ENCODE data around the gene OR1M1.

Gene OR1M1

GRCh38 chr19:9115307-9115813 lies 28.5 kb downstream of the OR1M1 start, which contains the start of gene OR7G1:
Gene OR7G1, minus strand, starts transcription at chr19:9115763. Its CDS starts 0 bp downstream, at chr19:9115763.
- no peak for TF ChIP-seq EZH2 (IDR thresholded peaks at IDR 0.05)
- H3K9ac ChIP-seq (ENCODE audit: insufficient read length): no peak within 1 kb of the TSS
- H3K27ac ChIP-seq: no peak within 1 kb of the TSS
- H3K36me3 ChIP-seq (ENCODE audit: insufficient read depth, low read length): no peaks in the 10 kb centered on the region
- no peaks in the 10 kb centered on the region for H3K9me3 ChIP-seq (ENCODE audit: low read depth, low read length)
- DNase-seq (ENCODE audit: low read depth, low spot score): no peak
- H3K4me3 ChIP-seq: no peak within 1 kb of the TSS

DNA sequence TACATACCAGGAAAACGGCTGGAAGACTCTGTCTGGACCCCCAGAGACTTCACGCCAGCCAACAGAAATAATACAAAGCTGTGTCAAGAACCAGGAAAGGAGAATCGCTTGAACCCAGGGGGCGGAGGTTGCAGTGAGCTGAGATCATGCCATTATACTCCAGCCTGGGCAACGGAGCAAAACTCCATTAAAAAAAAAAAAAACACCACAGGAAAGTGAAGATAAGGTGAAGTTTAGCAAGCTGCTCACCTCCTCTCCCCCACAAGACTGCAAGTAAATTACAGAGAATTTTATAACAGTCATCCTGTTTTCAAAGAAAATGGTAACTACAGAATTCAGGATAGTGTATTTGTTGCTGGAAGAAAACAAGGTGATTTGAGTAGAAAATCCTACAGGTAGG lies 29.7 kb downstream of the OR1M1 start:
- no peaks in the 10 kb centered on the region for H3K9me3 ChIP-seq (ENCODE audit: low read depth, low read length)
- H3K4me3 ChIP-seq: no peak overlapping the region
- TF ChIP-seq FOXP2 (optimal IDR thresholded peaks at IDR 0.05; ENCODE audit: control extremely low read depth, extremely low read length, insufficient read depth): no peak
- TF ChIP-seq EZH2 (IDR thresholded peaks at IDR 0.05): no peak
- TF ChIP-seq POLR2AphosphoS5 (IDR thresholded peaks at IDR 0.05; ENCODE audit: borderline replicate concordance, low read depth, low read length): no peak
- DNase-seq (ENCODE audit: low read depth, low spot score): no peak
- no peak overlapping the region for H3K27ac ChIP-seq
- no peaks in the 10 kb centered on the region for H3K36me3 ChIP-seq (ENCODE audit: insufficient read depth, low read length)
- no peak overlapping the region for H3K9ac ChIP-seq (ENCODE audit: insufficient read length)

DNA sequence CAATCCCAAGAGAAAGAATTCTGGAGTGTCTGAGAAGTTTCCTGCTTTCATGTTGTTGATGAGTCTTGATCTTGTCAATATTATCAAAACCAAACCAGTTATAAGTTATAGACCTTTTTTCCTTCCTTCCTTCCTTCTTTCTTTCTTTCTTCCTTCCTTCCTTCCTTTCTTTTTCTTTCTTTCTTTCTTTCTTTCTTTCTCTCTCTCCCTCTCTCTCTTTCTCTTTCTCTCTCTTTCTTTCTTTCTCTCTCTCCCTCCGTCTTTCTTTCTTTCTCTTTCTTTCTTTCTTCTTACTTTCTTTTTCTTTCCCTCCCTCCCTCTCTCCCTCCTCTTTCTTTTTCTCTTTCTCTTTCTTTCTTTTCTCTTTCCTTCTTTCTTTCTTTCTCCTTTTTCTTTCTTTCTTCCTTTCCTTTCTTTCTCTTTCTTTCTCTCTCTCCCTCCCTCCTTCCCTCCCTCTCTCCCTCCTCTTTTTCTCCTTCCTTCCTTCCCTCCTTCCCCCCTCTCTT lies 40.1 kb downstream of the OR1M1 start, which contains the start of gene OR7G3:
TSS of gene OR7G3 (minus strand) at position 51 of the 506 bp plus-strand sequence. CDS start at position 51, 0 bp downstream.
- no peak for TF ChIP-seq FOXP2 (optimal IDR thresholded peaks at IDR 0.05; ENCODE audit: control extremely low read depth, extremely low read length, insufficient read depth)
- TF ChIP-seq EZH2 (IDR thresholded peaks at IDR 0.05): no peak
- TF ChIP-seq POLR2AphosphoS5 (IDR thresholded peaks at IDR 0.05; ENCODE audit: borderline replicate concordance, low read depth, low read length): no peak
- no peaks in the 10 kb centered on the region for H3K36me3 ChIP-seq (ENCODE audit: insufficient read depth, low read length)
- H3K4me3 ChIP-seq: no peak within 1 kb of the TSS
- no peak within 1 kb of the TSS for H3K27ac ChIP-seq
- H3K9me3 ChIP-seq (ENCODE audit: low read depth, low read length): no peaks in the 10 kb centered on the region
- H3K9ac ChIP-seq (ENCODE audit: insufficient read length): no peak within 1 kb of the TSS
- no peak for DNase-seq (ENCODE audit: low read depth, low spot score)

- Histone ChIP-seq H3K4me3 (no peak overlapping the region), H3K36me3 (ENCODE audit: insufficient read depth, low read length) (no peaks in the 10 kb centered on the region), H3K9ac (ENCODE audit: insufficient read length) (no peak overlapping the region), H3K27ac (no peak overlapping the region), H3K9me3 (ENCODE audit: low read depth, low read length) (no peaks in the 10 kb centered on the region)
- TF ChIP-seq EZH2 (IDR thresholded peaks at IDR 0.05) (no peak), POLR2AphosphoS5 (IDR thresholded peaks at IDR 0.05; ENCODE audit: borderline replicate concordance, low read depth, low read length) (no peak), FOXP2 (optimal IDR thresholded peaks at IDR 0.05; ENCODE audit: control extremely low read depth, extremely low read length, insufficient read depth) (no peak)
- no peak for DNase-seq (ENCODE audit: low read depth, low spot score)
These were observed 41.3 kb downstream of the OR1M1 start for GRCh38 chr19:9128171-9128570.

GRCh38 chr19:9130965-9131364 lies 44.1 kb downstream of the OR1M1 start:
- H3K4me3 ChIP-seq: no peak overlapping the region
- no peak for TF ChIP-seq EZH2 (IDR thresholded peaks at IDR 0.05)
- TF ChIP-seq FOXP2 (optimal IDR thresholded peaks at IDR 0.05; ENCODE audit: control extremely low read depth, extremely low read length, insufficient read depth): no peak
- TF ChIP-seq POLR2AphosphoS5 (IDR thresholded peaks at IDR 0.05; ENCODE audit: borderline replicate concordance, low read depth, low read length): no peak
- H3K27ac ChIP-seq: no peak overlapping the region
- no peak for DNase-seq (ENCODE audit: low read depth, low spot score)
- no peak overlapping the region for H3K9ac ChIP-seq (ENCODE audit: insufficient read length)
- no peaks in the 10 kb centered on the region for H3K9me3 ChIP-seq (ENCODE audit: low read depth, low read length)
- H3K36me3 ChIP-seq (ENCODE audit: insufficient read depth, low read length): no peaks in the 10 kb centered on the region

DNA sequence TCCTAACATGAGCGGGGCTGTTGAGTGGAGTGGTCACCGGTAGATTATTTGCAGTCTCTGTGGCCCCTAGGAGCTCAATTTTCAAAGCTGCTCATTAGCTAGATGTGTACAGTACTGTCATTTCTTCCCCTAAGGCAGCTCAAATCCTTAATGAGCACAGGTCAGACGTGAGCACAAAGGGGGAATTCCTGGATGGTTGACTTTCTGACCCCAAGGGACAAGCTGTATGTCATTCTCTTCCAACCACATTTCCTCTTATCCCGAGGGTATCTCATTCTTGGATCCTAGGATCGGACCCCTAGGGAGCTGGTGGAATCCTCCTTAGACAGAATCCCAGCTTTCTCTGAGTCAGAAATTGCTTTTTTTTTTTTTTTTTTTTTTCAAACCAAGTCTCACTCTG lies 45.6 kb downstream of the OR1M1 start:
- H3K9me3 ChIP-seq (ENCODE audit: low read depth, low read length): no peaks in the 10 kb centered on the region
- H3K27ac ChIP-seq: no peak overlapping the region
- H3K9ac ChIP-seq (ENCODE audit: insufficient read length): no peak overlapping the region
- TF ChIP-seq EZH2 (IDR thresholded peaks at IDR 0.05) (no peak), POLR2AphosphoS5 (IDR thresholded peaks at IDR 0.05; ENCODE audit: borderline replicate concordance, low read depth, low read length) (no peak), FOXP2 (optimal IDR thresholded peaks at IDR 0.05; ENCODE audit: control extremely low read depth, extremely low read length, insufficient read depth) (no peak)
- no peak for DNase-seq (ENCODE audit: low read depth, low spot score)
- no peaks in the 10 kb centered on the region for H3K36me3 ChIP-seq (ENCODE audit: insufficient read depth, low read length)
- H3K4me3 ChIP-seq: no peak overlapping the region

DNA sequence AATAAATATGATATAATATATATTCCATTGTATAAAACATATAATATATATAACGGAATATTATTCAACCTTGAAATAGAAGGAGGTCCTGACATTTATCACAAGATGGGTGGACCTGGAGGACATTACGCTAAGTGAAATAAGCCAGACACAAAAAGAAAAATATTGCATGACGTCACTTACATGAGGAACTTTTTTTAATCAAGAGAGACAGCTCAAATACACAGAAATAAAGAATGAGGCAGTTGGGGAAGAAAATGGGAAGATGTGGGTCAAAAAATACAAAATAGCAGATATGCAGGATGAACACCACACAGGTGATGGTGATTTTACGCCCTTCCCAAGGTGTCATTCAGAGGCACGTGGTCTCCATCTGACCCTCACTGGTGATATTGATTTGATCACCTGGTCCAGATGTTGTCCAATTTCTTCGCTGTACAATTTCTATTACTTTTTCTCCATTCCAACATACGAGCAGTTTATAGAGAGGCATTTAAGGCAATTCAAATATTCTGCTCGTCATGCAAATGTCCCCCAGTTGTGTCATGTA lies 52.8 kb downstream of the OR1M1 start:
- H3K27ac ChIP-seq: no peak overlapping the region
- TF ChIP-seq EZH2 (IDR thresholded peaks at IDR 0.05): no peak
- no peak for TF ChIP-seq POLR2AphosphoS5 (IDR thresholded peaks at IDR 0.05; ENCODE audit: borderline replicate concordance, low read depth, low read length)
- TF ChIP-seq FOXP2 (optimal IDR thresholded peaks at IDR 0.05; ENCODE audit: control extremely low read depth, extremely low read length, insufficient read depth): no peak
- no peak for DNase-seq (ENCODE audit: low read depth, low spot score)

GRCh38 chr19:9140159-9140874 lies 53.5 kb downstream of the OR1M1 start, which contains the start of gene ZNF317:
Gene ZNF317, plus strand, starts transcription at chr19:9140397. Its CDS starts 15,620 bp downstream, at chr19:9156017.
- peak; percentile 94 for TF ChIP-seq POLR2AphosphoS5 (IDR thresholded peaks at IDR 0.05; ENCODE audit: borderline replicate concordance, low read depth, low read length)
- TF ChIP-seq FOXP2 (optimal IDR thresholded peaks at IDR 0.05; ENCODE audit: control extremely low read depth, extremely low read length, insufficient read depth): no peak
- TF ChIP-seq EZH2 (IDR thresholded peaks at IDR 0.05): no peak

More for the DNA sequence above, 52.8 kb downstream of the OR1M1 start:
- Histone ChIP-seq H3K4me3 (peak overlapping the region; percentile 89), H3K36me3 (ENCODE audit: insufficient read depth, low read length) (peaks cover 27% of the 10 kb centered on the region), H3K9ac (ENCODE audit: insufficient read length) (peak overlapping the region; percentile 94), H3K9me3 (ENCODE audit: low read depth, low read length) (peaks cover 13% of the 10 kb centered on the region; the same call in 1 of the 2 replicates)

More at GRCh38 chr19:9140159-9140874, 53.5 kb downstream of the OR1M1 start, which contains the start of gene ZNF317:
- peak within 1 kb of the TSS; percentile 89 for H3K4me3 ChIP-seq
- H3K9me3 ChIP-seq (ENCODE audit: low read depth, low read length): peaks cover 16% of the 10 kb centered on the region; the same call in 1 of the 2 replicates
- peaks cover 33% of the 10 kb centered on the region for H3K36me3 ChIP-seq (ENCODE audit: insufficient read depth, low read length)
- no peak within 1 kb of the TSS; the same call in 1 of the 2 replicates for H3K27ac ChIP-seq
- peak within 1 kb of the TSS; percentile 94 for H3K9ac ChIP-seq (ENCODE audit: insufficient read length)
- DNase-seq (ENCODE audit: low read depth, low spot score): peak; percentile 51
